HG02943 (cell line): ENCODE measurements around the gene MPV17.
A peak's percentile ranks its signal among the peaks of the same experiment; 100 is the strongest.
"Not testable (repeated sequence)": the region's sequence is repeated elsewhere in the genome, so short reads cannot be mapped to it uniquely, and the experiment has no call there.

ENCODE experiments used
- ATAC-seq: cut with Tn5 transposase; IDR thresholded peaks from one replicate; pipeline ENCODE4 v1.9.1; 2021; ENCODE audit warnings: mild to moderate bottlenecking, low read depth, moderate library complexity; ENCODE audit not compliant: unreplicated experiment

MPV17 gene

GRCh38 chr2:27322766-27323595 lies at the start of gene MPV17:
TSS of gene MPV17 (minus strand) at chr2:27323097. CDS start at chr2:27322517, 580 bp downstream.
- peak; percentile 89 for ATAC-seq

- ATAC-seq, result peak; percentile 11
Measured at GRCh38 chr2:27370816-27371620, 48.1 kb upstream of the MPV17 start.

- ATAC-seq, result peak; percentile 84
Measured at GRCh38 chr2:27370026-27370815, 47.3 kb upstream of the MPV17 start, which contains the start of the genes EIF2B4 and SNX17. TSS of gene EIF2B4 (minus strand) at chr2:27370338. CDS start at chr2:27370314, 24 bp downstream. TSS of gene SNX17 (plus strand) at chr2:27370616. CDS start at chr2:27370744, 128 bp downstream.

GRCh38 chr2:27369471-27370025 lies 46.7 kb upstream of the MPV17 start:
- ATAC-seq, result peak; percentile 20

GRCh38 chr2:27363933-27364332 lies 41.0 kb upstream of the MPV17 start:
- ATAC-seq, result no peak

- no peak for ATAC-seq
Measured at GRCh38 chr2:27362678-27363420, 40.0 kb upstream of the MPV17 start.

- peak; percentile 75 for ATAC-seq
Measured at GRCh38 chr2:27356382-27357181, 33.7 kb upstream of the MPV17 start, which contains the start of gene GTF3C2. TSS of gene GTF3C2 (minus strand) at chr2:27356764. CDS start at chr2:27343554, 13,210 bp downstream.

- peak; percentile 34 for ATAC-seq
Measured at GRCh38 chr2:27356056-27356381, 33.1 kb upstream of the MPV17 start.

GRCh38 chr2:27354597-27354927 lies 31.7 kb upstream of the MPV17 start:
- no peak for ATAC-seq

- ATAC-seq, result no peak
Measured at GRCh38 chr2:27353762-27354596, 31.1 kb upstream of the MPV17 start.

- ATAC-seq, result not testable (repeated sequence)
Measured at GRCh38 chr2:27353386-27353761, 30.5 kb upstream of the MPV17 start.

GRCh38 chr2:27351802-27352598 lies 29.1 kb upstream of the MPV17 start:
- ATAC-seq, result no peak

GRCh38 chr2:27350106-27350693 lies 27.3 kb upstream of the MPV17 start:
- no peak for ATAC-seq

GRCh38 chr2:27347641-27348040 lies 24.7 kb upstream of the MPV17 start:
- ATAC-seq, result no peak

GRCh38 chr2:27336173-27336572 lies 13.3 kb upstream of the MPV17 start:
- no peak for ATAC-seq

GRCh38 chr2:27335311-27335710 lies 12.4 kb upstream of the MPV17 start:
- no peak for ATAC-seq

- ATAC-seq, result no peak
Measured at GRCh38 chr2:27324720-27325119, 1.8 kb upstream of the MPV17 start.
